Adrenal gland (tissue), 12 donors: ENCODE results near the gene MAP3K6. TPM values are rescaled to one million over a fixed set of nuclear protein-coding genes. Genes with fewer than 3 reads are reported as not detected.

ENCODE experiments used
- DNase-seq, 7 donors: peaks; one replicate each; pipeline ENCODE4 v3.0.0-alpha.2; 2019 to 2020
- H3K27ac ChIP-seq, 5 donors: fragments of 200-600 bp; sonication (generic) in 4 of 5; 1 replicate in 3 of 5; 2 replicates in 2 of 5; pipeline versions ENCODE4 v1.5.1 to v1.8.0; 2016 to 2020; ENCODE audit warnings: mild to moderate bottlenecking in 1 of 5
- H3K27me3 ChIP-seq: fragments of 200-600 bp; 2 replicates; pipeline ENCODE4 v1.8.0; 2021
- H3K36me3 ChIP-seq, 2 donors: fragments of 200-600 bp; replicated peaks in 1 of 2; 1 replicate in 1 of 2; 2 replicates in 1 of 2; pipeline versions ENCODE4 v1.5.1 to v1.8.0; 2018 to 2022
- H3K4me1 ChIP-seq, 2 donors: fragments of 200-600 bp; replicated peaks in 1 of 2; 1 replicate in 1 of 2; 2 replicates in 1 of 2; pipeline versions ENCODE4 v1.5.1 to v1.8.0; 2018 to 2021
- H3K4me3 ChIP-seq, 4 donors: fragments of 200-600 bp; sonication (generic) in 3 of 4; one replicate each; pipeline ENCODE4 v1.5.1; 2016 to 2018
- H3K9me3 ChIP-seq, 3 donors: fragments of 200-600 bp; sonication (generic) in 1 of 3; replicated peaks in 1 of 3; 1 replicate in 2 of 3; 2 replicates in 1 of 3; pipeline versions ENCODE4 v1.5.1 to v1.8.0; 2016 to 2021
- CTCF ChIP-seq, 6 experiments: fragments of 450-650 bp in 4 of 6; fragments of 200-600 bp in 2 of 6; sonication (generic) in 1 of 6; IDR thresholded peaks; 1 replicate in 5 of 6; 2 replicates in 1 of 6; pipeline versions ENCODE4 v1.5.1 to v1.8.0; 2016 to 2021; ENCODE audit warnings: antibody characterized with exemption in 6 of 6, mild to moderate bottlenecking in 2 of 6, moderate library complexity in 1 of 6
- POLR2A ChIP-seq, 2 donors: fragments of 450-650 bp; IDR thresholded peaks; one replicate each; pipeline ENCODE4 v1.6.1; 2017; ENCODE audit warnings: antibody characterized with exemption in 2 of 2, mild to moderate bottlenecking in 2 of 2, moderate library complexity in 1 of 2
- WGBS, 4 donors: extraction: QIAGEN DNeasy Blood & Tissue Kit in 2 of 4; methylation state at CpG; one replicate each; pipeline versions ENCODE4 v1.1.5 to v1.1.7; 2013 to 2017; 5-methylcytosine and 5-hydroxymethylcytosine counted together
- intact Hi-C, 2 donors: fragments of 100-400 bp; cut with DNase I; formaldehyde crosslinking; loops; one replicate each; pipeline versions ENCODE4 v1.14.1 to v1.15.0; 2022 to 2023
- polyA plus RNA-seq, 3 donors: library from polyadenylated mRNA; stranded (reverse); fragments of 200-250 nt in 2 of 3; fragments of 350-450 nt in 1 of 3; fragmentation: Illumina TruSeq in 1 of 3; extraction: RNeasy Lipid Tissue Mini Kit (QIAGEN cat#74804) in 1 of 3; gene quantifications; one replicate each; pipeline ENCODE4 v1.2.3, GENCODE V29; 2013 to 2014
- total RNA-seq, 9 donors: library from RNA; depleted of rRNA in 4 of 9; stranded (reverse); fragments of >200 nt in 4 of 9; fragments of 120-200 nt in 1 of 9; fragmentation: NEBNext Ultra II Directional in 1 of 9; extraction: Animal tissue kit (Norgen Biotek cat#: 25700) in 1 of 9; gene quantifications; one replicate each; pipeline versions ENCODE4 v1.1.0 to v1.2.4, GENCODE V29; 2013 to 2023
- donor health status: healthy with polysubstance abuse.
- donor health status: Bipolar disorder and iron deficiency.
- donor health status: DM: yes; HTN: yes; CAD: no.
- donor health status: DM: no; HTN: no; CAD: no.
- donor health status: DM: no; HTN: no; CAD: no.
- donor health status: DM: yes; HTN: yes; CAD: no.

Gene MAP3K6
- total and polyA plus RNA-seq, 12 donors: 6.5 to 136 (median 26.6) TPM

GRCh38 chr1:27325286-27325685 lies 41.5 kb downstream of the MAP3K6 start:
- H3K9me3 ChIP-seq: no peaks in the 10 kb centered on the region
- no peaks in the 10 kb centered on the region for H3K27me3 ChIP-seq
- DNase-seq: no peak
- H3K4me1 ChIP-seq: peaks cover 9 to 26% of the 10 kb centered on the region in 2 donors
- WGBS, 4 donors: 90 to 97% (median 94%) methylated on average over 6 to 15 of the region's 15 CpGs
- H3K36me3 ChIP-seq: peaks cover 0 to 17% of the 10 kb centered on the region in 2 donors
- H3K4me3 ChIP-seq: no peak overlapping the region
- TF ChIP-seq CTCF (IDR thresholded peaks at IDR 0.05) (no peak), POLR2A (IDR thresholded peaks at IDR 0.05) (no peak)
- no peak overlapping the region for H3K27ac ChIP-seq
- intact Hi-C loops: no loop called here

DNA sequence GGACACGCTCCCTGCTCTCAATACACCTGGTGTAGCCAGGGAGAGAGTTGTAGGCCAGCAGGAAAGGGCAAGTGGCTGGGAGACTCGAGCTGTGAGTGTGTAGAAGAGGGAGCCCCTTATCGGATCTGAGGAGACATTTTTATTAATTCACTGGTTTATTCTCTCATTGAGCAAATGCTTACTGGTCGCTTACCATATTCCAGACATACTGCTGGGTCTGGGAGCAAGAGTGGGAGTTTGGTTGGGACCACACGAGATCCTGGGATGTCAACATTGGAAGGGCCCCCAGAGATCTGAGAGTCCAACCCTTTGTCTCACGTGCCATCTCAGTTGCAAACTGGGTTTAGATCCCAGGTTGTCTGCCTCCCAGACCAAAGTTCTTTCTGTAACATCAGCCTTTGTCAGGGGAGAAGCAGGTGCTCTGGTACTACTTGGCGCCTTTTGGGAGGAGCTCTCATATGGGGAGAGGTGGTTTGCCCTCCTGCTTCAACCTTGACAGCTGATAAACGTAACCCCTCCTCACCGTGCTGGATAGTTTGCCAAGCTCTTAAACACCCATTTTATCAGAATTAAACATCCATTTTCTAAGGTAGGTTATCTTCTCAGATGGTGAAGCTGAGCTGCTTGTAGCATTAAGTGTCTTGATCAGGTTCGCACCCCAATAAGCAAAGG lies 44.1 kb downstream of the MAP3K6 start:
- DNase-seq: no peak
- 11 to 17% (median 13%) methylated on average over 10 of the region's 10 CpGs for WGBS, 4 donors
- H3K27ac ChIP-seq: peak overlapping the region; percentile 60 to 91 (median 81)
- no peaks in the 10 kb centered on the region for H3K27me3 ChIP-seq
- no peak for TF ChIP-seq CTCF (IDR thresholded peaks at IDR 0.05)
- no peak for TF ChIP-seq POLR2A (IDR thresholded peaks at IDR 0.05)
- H3K36me3 ChIP-seq: peaks cover 0 to 14% of the 10 kb centered on the region in 2 donors
- peak overlapping the region; percentile 66 to 91 (median 86) for H3K4me3 ChIP-seq
- H3K9me3 ChIP-seq: no peaks in the 10 kb centered on the region
- intact Hi-C loops: no loop called here
- peaks cover 9 to 26% of the 10 kb centered on the region in 2 donors for H3K4me1 ChIP-seq

DNA sequence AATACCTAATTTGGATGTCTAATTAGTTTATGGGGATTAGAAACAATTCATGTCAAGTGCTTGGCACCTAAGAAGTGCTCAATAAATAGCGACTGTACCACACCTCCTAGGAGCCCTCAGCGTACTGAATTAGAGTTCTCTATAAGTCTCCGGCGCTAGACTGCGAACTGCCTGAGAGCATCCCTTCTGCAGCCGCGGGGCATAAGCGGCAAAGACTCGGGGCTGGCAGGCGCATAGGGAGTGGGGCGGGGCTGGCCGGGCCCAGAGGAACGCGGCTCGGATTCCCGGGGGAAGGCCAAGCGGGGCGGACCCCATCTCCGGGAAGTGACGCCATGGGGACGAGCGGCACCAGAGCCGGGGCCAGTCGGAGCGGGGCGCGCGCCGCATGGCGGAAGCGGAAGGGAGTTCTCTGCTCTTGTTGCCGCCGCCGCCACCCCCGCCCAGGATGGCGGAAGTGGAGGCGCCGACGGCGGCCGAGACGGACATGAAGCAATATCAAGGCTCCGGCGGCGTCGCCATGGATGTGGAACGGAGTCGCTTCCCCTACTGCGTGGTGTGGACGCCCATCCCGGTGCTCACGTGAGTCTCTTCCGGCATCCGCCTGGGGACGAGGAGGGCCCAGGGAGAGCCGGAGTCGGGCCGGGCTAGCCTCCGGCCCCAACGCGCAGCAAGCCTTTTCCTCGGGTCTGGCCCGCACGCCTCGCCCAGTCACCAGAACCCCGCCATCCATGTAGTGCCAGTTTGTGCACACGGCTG lies 44.8 kb downstream of the MAP3K6 start, which contains the start of gene TMEM222:
TSS of gene TMEM222 (plus strand) at position 351 of the 756 bp plus-strand sequence. CDS start at position 386, 35 bp downstream.
- H3K27me3 ChIP-seq: no peaks in the 10 kb centered on the region
- peak; percentile 95 to 98 (median 98) for DNase-seq
- H3K36me3 ChIP-seq: peaks cover 0 to 14% of the 10 kb centered on the region in 2 donors
- WGBS, 4 donors: 0 to 1% (median 1%) methylated on average over 13 to 67 of the region's 67 CpGs
- H3K4me1 ChIP-seq: peaks cover 9 to 26% of the 10 kb centered on the region in 2 donors
- intact Hi-C loops: no loop called here
- H3K27ac ChIP-seq: peak within 1 kb of the TSS; percentile 60 to 91 (median 81)
- peak within 1 kb of the TSS; percentile 66 to 91 (median 86) for H3K4me3 ChIP-seq
- TF ChIP-seq POLR2A (IDR thresholded peaks at IDR 0.05): peak; percentile 36 to 62
- TF ChIP-seq CTCF (IDR thresholded peaks at IDR 0.05): peak in 5 of 6 experiments; percentile 20 to 53 (median 35)
- no peaks in the 10 kb centered on the region for H3K9me3 ChIP-seq

DNA sequence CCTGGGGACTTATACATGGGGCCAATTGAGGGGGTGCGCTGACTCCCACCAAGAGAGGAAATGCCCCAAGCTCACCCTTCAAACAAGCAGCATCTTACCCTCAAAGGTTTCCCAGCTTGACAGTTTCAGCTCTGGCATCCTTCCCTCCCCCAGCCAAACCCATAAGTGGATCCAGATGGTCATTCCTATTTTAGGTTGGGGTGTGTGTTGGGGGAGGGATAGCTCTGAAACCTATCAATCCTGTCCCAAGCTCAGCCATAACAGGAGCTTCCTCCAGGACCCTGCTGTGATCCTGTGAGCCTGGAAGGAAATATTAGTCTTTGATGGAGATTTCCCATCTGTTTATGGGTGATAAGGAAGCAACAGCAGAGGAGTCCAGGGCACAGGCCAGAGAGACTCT lies 48.2 kb downstream of the MAP3K6 start:
- Histone ChIP-seq H3K9me3 (no peaks in the 10 kb centered on the region), H3K27me3 (no peaks in the 10 kb centered on the region), H3K27ac (no peak overlapping the region), H3K4me1 (peaks cover 9 to 13% of the 10 kb centered on the region in 2 donors), H3K36me3 (no peaks in the 10 kb centered on the region), H3K4me3 (no peak overlapping the region)
- WGBS, 4 donors: 64 to 80% (median 74%) methylated on average over 1 of the region's 1 CpG
- no peak for DNase-seq
- TF ChIP-seq POLR2A (IDR thresholded peaks at IDR 0.05) (no peak), CTCF (IDR thresholded peaks at IDR 0.05) (no peak)
- intact Hi-C loops: no loop called here
